ENCODE measurements around the gene MYCBP. TPM values are rescaled to one million over a fixed set of nuclear protein-coding genes. Genes with fewer than 3 reads are reported as not detected.

MYCBP gene
- total and polyA plus RNA-seq, 2 experiments from 2014 or later, result 17.7 to 59.8 TPM

GRCh38 chr1:38829368-38829767, 43.8 kb downstream of the MYCBP start:
- H3K27me3 ChIP-seq (replicated peaks; ENCODE audit: insufficient read depth), result peaks cover 48% of the 10 kb centered on the region
- H4K20me1 ChIP-seq (ENCODE audit: insufficient read depth), result no peaks in the 10 kb centered on the region
- no peak for DNase-seq
- H3K36me3 ChIP-seq (ENCODE audit: low read depth), result no peaks in the 10 kb centered on the region
- no peak overlapping the region for H3K4me3 ChIP-seq
- H3K4me2 ChIP-seq (ENCODE audit: unreplicated experiment), result no peak overlapping the region
- no peaks in the 10 kb centered on the region for H3K79me2 ChIP-seq (ENCODE audit: insufficient read depth)
- no peaks in the 10 kb centered on the region for H3K9me2 ChIP-seq (ENCODE audit: insufficient read depth)
- 33 to 54% methylated on average over 1 of the region's 1 CpG for WGBS, 2 experiments (ENCODE audit: low coverage in 1 of 2, low lambda C conversion rate in 2 of 2, missing lambda C conversion rate in 2 of 2)
- H3K9ac ChIP-seq, result no peak overlapping the region
- TF ChIP-seq EZH2 (IDR thresholded peaks at IDR 0.05; ENCODE audit: insufficient read depth, poor library complexity, severe bottlenecking), result no peak
- no peak for TF ChIP-seq EZH2phosphoT487 (IDR thresholded peaks at IDR 0.05; ENCODE audit: insufficient read depth, low read depth)
- no peaks in the 10 kb centered on the region for H3K9me3 ChIP-seq (ENCODE audit: low read depth)
- H3K27ac ChIP-seq, result no peak overlapping the region
- H2AFZ ChIP-seq, result no peak overlapping the region
- no peaks in the 10 kb centered on the region for H3K4me1 ChIP-seq (ENCODE audit: insufficient read depth)
- no peaks in the 10 kb centered on the region for H3F3A ChIP-seq (ENCODE audit: insufficient read depth)
- in situ Hi-C loops (cut with MboI), result loop anchor here (10.0 kb wide), 1 partner anchor 805 kb away; no protein-coding TSS in a partner anchor

GRCh38 chr1:38827318-38827717, 45.8 kb downstream of the MYCBP start:
- in situ Hi-C loops (cut with MboI), result loop anchor here (10.0 kb wide), 1 partner anchor 803 kb away; no protein-coding TSS in a partner anchor
- Histone ChIP-seq H3K9ac (no peak overlapping the region), H3K36me3 (ENCODE audit: low read depth) (no peaks in the 10 kb centered on the region), H2AFZ (no peak overlapping the region), H3K9me2 (ENCODE audit: insufficient read depth) (no peaks in the 10 kb centered on the region), H3K4me2 (ENCODE audit: unreplicated experiment) (no peak overlapping the region), H3K4me1 (ENCODE audit: insufficient read depth) (no peaks in the 10 kb centered on the region), H4K20me1 (ENCODE audit: insufficient read depth) (no peaks in the 10 kb centered on the region), H3K4me3 (no peak overlapping the region), H3K27ac (no peak overlapping the region), H3K27me3 (replicated peaks; ENCODE audit: insufficient read depth) (peaks cover 53% of the 10 kb centered on the region), H3F3A (ENCODE audit: insufficient read depth) (no peaks in the 10 kb centered on the region), H3K9me3 (ENCODE audit: low read depth) (no peaks in the 10 kb centered on the region), H3K79me2 (ENCODE audit: insufficient read depth) (no peaks in the 10 kb centered on the region)
- no peak for DNase-seq
- 48 to 53% methylated on average over 2 of the region's 2 CpGs for WGBS, 2 experiments (ENCODE audit: low coverage in 1 of 2, low lambda C conversion rate in 2 of 2, missing lambda C conversion rate in 2 of 2)
- no peak for TF ChIP-seq EZH2phosphoT487 (IDR thresholded peaks at IDR 0.05; ENCODE audit: insufficient read depth, low read depth)
- TF ChIP-seq EZH2 (IDR thresholded peaks at IDR 0.05; ENCODE audit: insufficient read depth, poor library complexity, severe bottlenecking), result no peak

GRCh38 chr1:38826886-38827285, 46.3 kb downstream of the MYCBP start:
- in situ Hi-C loops (cut with MboI), result loop anchor here (10.0 kb wide), 1 partner anchor 802 kb away; no protein-coding TSS in a partner anchor
- no peaks in the 10 kb centered on the region for H3K9me3 ChIP-seq (ENCODE audit: low read depth)
- no peak overlapping the region for H2AFZ ChIP-seq
- no peaks in the 10 kb centered on the region for H3F3A ChIP-seq (ENCODE audit: insufficient read depth)
- H3K9me2 ChIP-seq (ENCODE audit: insufficient read depth), result no peaks in the 10 kb centered on the region
- no peaks in the 10 kb centered on the region for H4K20me1 ChIP-seq (ENCODE audit: insufficient read depth)
- H3K79me2 ChIP-seq (ENCODE audit: insufficient read depth), result no peaks in the 10 kb centered on the region
- no peak for DNase-seq
- no peak overlapping the region for H3K9ac ChIP-seq
- H3K4me2 ChIP-seq (ENCODE audit: unreplicated experiment), result no peak overlapping the region
- H3K4me3 ChIP-seq, result no peak overlapping the region
- H3K27me3 ChIP-seq (replicated peaks; ENCODE audit: insufficient read depth), result peaks cover 53% of the 10 kb centered on the region
- H3K36me3 ChIP-seq (ENCODE audit: low read depth), result no peaks in the 10 kb centered on the region
- TF ChIP-seq EZH2phosphoT487 (IDR thresholded peaks at IDR 0.05; ENCODE audit: insufficient read depth, low read depth) (no peak), EZH2 (IDR thresholded peaks at IDR 0.05; ENCODE audit: insufficient read depth, poor library complexity, severe bottlenecking) (no peak)
- H3K4me1 ChIP-seq (ENCODE audit: insufficient read depth), result no peaks in the 10 kb centered on the region
- H3K27ac ChIP-seq, result no peak overlapping the region

- Histone ChIP-seq H3K9ac (no peak overlapping the region), H3K4me1 (ENCODE audit: insufficient read depth) (no peaks in the 10 kb centered on the region), H3K27ac (no peak overlapping the region), H4K20me1 (ENCODE audit: insufficient read depth) (no peaks in the 10 kb centered on the region), H3K4me3 (no peak overlapping the region), H3K79me2 (ENCODE audit: insufficient read depth) (no peaks in the 10 kb centered on the region), H3K4me2 (ENCODE audit: unreplicated experiment) (no peak overlapping the region), H3K9me3 (ENCODE audit: low read depth) (no peaks in the 10 kb centered on the region), H3K9me2 (ENCODE audit: insufficient read depth) (no peaks in the 10 kb centered on the region), H3K27me3 (replicated peaks; ENCODE audit: insufficient read depth) (peaks cover 50% of the 10 kb centered on the region), H2AFZ (no peak overlapping the region), H3K36me3 (ENCODE audit: low read depth) (no peaks in the 10 kb centered on the region), H3F3A (ENCODE audit: insufficient read depth) (no peaks in the 10 kb centered on the region)
- in situ Hi-C loops (cut with MboI), result loop anchor here (10.0 kb wide), 1 partner anchor 801 kb away; no protein-coding TSS in a partner anchor
- TF ChIP-seq EZH2phosphoT487 (IDR thresholded peaks at IDR 0.05; ENCODE audit: insufficient read depth, low read depth) (no peak), EZH2 (IDR thresholded peaks at IDR 0.05; ENCODE audit: insufficient read depth, poor library complexity, severe bottlenecking) (no peak)
- 56 to 58% methylated on average over 3 of the region's 3 CpGs for WGBS, 2 experiments (ENCODE audit: low coverage in 1 of 2, low lambda C conversion rate in 2 of 2, missing lambda C conversion rate in 2 of 2)
- DNase-seq, result no peak
These were observed 46.9 kb downstream of the MYCBP start for GRCh38 chr1:38826262-38826661.

- H3K4me3 ChIP-seq, result no peak overlapping the region
- H3K4me1 ChIP-seq (ENCODE audit: insufficient read depth), result no peaks in the 10 kb centered on the region
- no peak overlapping the region for H3K4me2 ChIP-seq (ENCODE audit: unreplicated experiment)
- H3K9me3 ChIP-seq (ENCODE audit: low read depth), result no peaks in the 10 kb centered on the region
- WGBS, 2 experiments (ENCODE audit: low coverage in 1 of 2, low lambda C conversion rate in 2 of 2, missing lambda C conversion rate in 2 of 2), result 17 to 27% methylated on average over 1 of the region's 1 CpG
- H3K27me3 ChIP-seq (replicated peaks; ENCODE audit: insufficient read depth), result peaks cover 67% of the 10 kb centered on the region
- no peaks in the 10 kb centered on the region for H3K79me2 ChIP-seq (ENCODE audit: insufficient read depth)
- H3K36me3 ChIP-seq (ENCODE audit: low read depth), result no peaks in the 10 kb centered on the region
- no peak overlapping the region for H2AFZ ChIP-seq
- no peak overlapping the region for H3K9ac ChIP-seq
- H4K20me1 ChIP-seq (ENCODE audit: insufficient read depth), result no peaks in the 10 kb centered on the region
- H3F3A ChIP-seq (ENCODE audit: insufficient read depth), result no peaks in the 10 kb centered on the region
- no peak for DNase-seq
- no peaks in the 10 kb centered on the region for H3K9me2 ChIP-seq (ENCODE audit: insufficient read depth)
- no peak overlapping the region for H3K27ac ChIP-seq
- in situ Hi-C loops (cut with MboI), result loop anchor here (10.0 kb wide), 1 partner anchor 796 kb away; no protein-coding TSS in a partner anchor
- TF ChIP-seq EZH2 (IDR thresholded peaks at IDR 0.05; ENCODE audit: insufficient read depth, poor library complexity, severe bottlenecking) (no peak), EZH2phosphoT487 (IDR thresholded peaks at IDR 0.05; ENCODE audit: insufficient read depth, low read depth) (no peak)
These were observed 52.3 kb downstream of the MYCBP start for GRCh38 chr1:38820860-38821259.
